ENCODE measurements around the gene ARSG.

The ARSG gene

GRCh38 chr17:68314916-68315535, 23.7 kb downstream of the ARSG start:
- no peak overlapping the region for H3K4me2 ChIP-seq (ENCODE audit: low read depth, low read length, poor library complexity, severe bottlenecking)
- no peak overlapping the region for H3K4me3 ChIP-seq (ENCODE audit: insufficient read depth, low read length, poor library complexity, severe bottlenecking)

GRCh38 chr17:68315930-68316329, 24.6 kb downstream of the ARSG start:
- Histone ChIP-seq H3K9ac (ENCODE audit: low read length) (no peak overlapping the region), H3K36me3 (ENCODE audit: low read length) (no peaks in the 10 kb centered on the region), H3F3A (ENCODE audit: insufficient read depth) (no peaks in the 10 kb centered on the region), H3K79me2 (ENCODE audit: insufficient read depth, low read length) (no peaks in the 10 kb centered on the region), H3K27me3 (ENCODE audit: low read length) (no peaks in the 10 kb centered on the region), H3K4me2 (ENCODE audit: low read depth, low read length, poor library complexity, severe bottlenecking) (no peak overlapping the region), H3K27ac (ENCODE audit: low read depth, low read length) (no peak overlapping the region), H4K20me1 (ENCODE audit: low read depth, low read length) (no peaks in the 10 kb centered on the region), H3K4me3 (ENCODE audit: insufficient read depth, low read length, poor library complexity, severe bottlenecking) (no peak overlapping the region), H3K9me2 (replicated peaks; ENCODE audit: insufficient read depth, low read length) (no peaks in the 10 kb centered on the region), H2AFZ (ENCODE audit: low read depth, low read length, severe bottlenecking) (no peak overlapping the region), H3K9me3 (ENCODE audit: insufficient read depth, low read length) (no peaks in the 10 kb centered on the region)
- TF ChIP-seq CTCF (IDR thresholded peaks at IDR 0.05; ENCODE audit: insufficient read depth, low read length, poor library complexity, severe bottlenecking) (no peak), EZH2phosphoT487 (conservative IDR thresholded peaks at IDR 0.05; ENCODE audit: low read length) (no peak)

More at GRCh38 chr17:68314916-68315535, 23.7 kb downstream of the ARSG start:
- no peaks in the 10 kb centered on the region for H3K36me3 ChIP-seq (ENCODE audit: low read length)
- H3K9me2 ChIP-seq (replicated peaks; ENCODE audit: insufficient read depth, low read length) = no peaks in the 10 kb centered on the region
- H3K27me3 ChIP-seq (ENCODE audit: low read length) = no peaks in the 10 kb centered on the region
- H3K9ac ChIP-seq (ENCODE audit: low read length) = no peak overlapping the region
- H2AFZ ChIP-seq (ENCODE audit: low read depth, low read length, severe bottlenecking) = no peak overlapping the region
- no peak for TF ChIP-seq EZH2phosphoT487 (conservative IDR thresholded peaks at IDR 0.05; ENCODE audit: low read length)
- TF ChIP-seq CTCF (IDR thresholded peaks at IDR 0.05; ENCODE audit: insufficient read depth, low read length, poor library complexity, severe bottlenecking) = no peak
- H3K9me3 ChIP-seq (ENCODE audit: insufficient read depth, low read length) = no peaks in the 10 kb centered on the region
- H3F3A ChIP-seq (ENCODE audit: insufficient read depth) = no peaks in the 10 kb centered on the region
- no peak overlapping the region for H3K27ac ChIP-seq (ENCODE audit: low read depth, low read length)
- no peaks in the 10 kb centered on the region for H4K20me1 ChIP-seq (ENCODE audit: low read depth, low read length)
- no peaks in the 10 kb centered on the region for H3K79me2 ChIP-seq (ENCODE audit: insufficient read depth, low read length)

- no peaks in the 10 kb centered on the region for H4K20me1 ChIP-seq (ENCODE audit: low read depth, low read length)
- no peaks in the 10 kb centered on the region for H3K79me2 ChIP-seq (ENCODE audit: insufficient read depth, low read length)
- no peak overlapping the region for H3K27ac ChIP-seq (ENCODE audit: low read depth, low read length)
- H2AFZ ChIP-seq (ENCODE audit: low read depth, low read length, severe bottlenecking) = no peak overlapping the region
- no peak overlapping the region for H3K4me2 ChIP-seq (ENCODE audit: low read depth, low read length, poor library complexity, severe bottlenecking)
- no peaks in the 10 kb centered on the region for H3K27me3 ChIP-seq (ENCODE audit: low read length)
- TF ChIP-seq CTCF (IDR thresholded peaks at IDR 0.05; ENCODE audit: insufficient read depth, low read length, poor library complexity, severe bottlenecking) (no peak), EZH2phosphoT487 (conservative IDR thresholded peaks at IDR 0.05; ENCODE audit: low read length) (no peak)
- H3K36me3 ChIP-seq (ENCODE audit: low read length) = no peaks in the 10 kb centered on the region
- H3K9me2 ChIP-seq (replicated peaks; ENCODE audit: insufficient read depth, low read length) = no peaks in the 10 kb centered on the region
- H3K4me3 ChIP-seq (ENCODE audit: insufficient read depth, low read length, poor library complexity, severe bottlenecking) = no peak overlapping the region
- H3F3A ChIP-seq (ENCODE audit: insufficient read depth) = no peaks in the 10 kb centered on the region
- H3K9ac ChIP-seq (ENCODE audit: low read length) = no peak overlapping the region
- H3K9me3 ChIP-seq (ENCODE audit: insufficient read depth, low read length) = no peaks in the 10 kb centered on the region
Measured at GRCh38 chr17:68317458-68317857, 26.2 kb downstream of the ARSG start.

All from SU-DHL-6 (cell line).